Fibroblast of peridontal ligament (primary cell): ENCODE results near the gene CYP11A1.
A peak's percentile ranks its signal among the peaks of the same experiment; 100 is the strongest.

Experiments
- DNase-seq: peaks from one replicate; pipeline ENCODE4 v3.0.0-alpha.2; 2010; ENCODE audit errors: extremely low read depth

Gene CYP11A1

GRCh38 chr15:74388363-74388951 is 21.0 kb upstream of the CYP11A1 start:
- no peak for DNase-seq

GRCh38 chr15:74387621-74388362 is 20.3 kb upstream of the CYP11A1 start:
- DNase-seq, result no peak

GRCh38 chr15:74387141-74387541 is 19.7 kb upstream of the CYP11A1 start:
- no peak for DNase-seq

GRCh38 chr15:74386496-74387140 is 19.2 kb upstream of the CYP11A1 start:
- no peak for DNase-seq

- DNase-seq, result no peak
These were observed 18.3 kb upstream of the CYP11A1 start for GRCh38 chr15:74385733-74386132.

GRCh38 chr15:74384881-74385643 is 17.6 kb upstream of the CYP11A1 start:
- no peak for DNase-seq

GRCh38 chr15:74384566-74384880 is 17.1 kb upstream of the CYP11A1 start:
- DNase-seq, result no peak

- DNase-seq, result no peak
These were observed 16.5 kb upstream of the CYP11A1 start for GRCh38 chr15:74383695-74384565.

- DNase-seq, result no peak
These were observed 15.8 kb upstream of the CYP11A1 start for GRCh38 chr15:74383286-74383685.

GRCh38 chr15:74382004-74382816 is 14.8 kb upstream of the CYP11A1 start:
- DNase-seq, result peak; percentile 71

- DNase-seq, result no peak
These were observed 14.0 kb upstream of the CYP11A1 start for GRCh38 chr15:74381481-74381880.

- no peak for DNase-seq
These were observed 13.7 kb upstream of the CYP11A1 start for GRCh38 chr15:74381190-74381453.

GRCh38 chr15:74380361-74381189 is 13.1 kb upstream of the CYP11A1 start:
- DNase-seq, result no peak

- peak; percentile 53 for DNase-seq
These were observed 11.4 kb upstream of the CYP11A1 start for GRCh38 chr15:74378848-74379247.

GRCh38 chr15:74377831-74378766 is 10.7 kb upstream of the CYP11A1 start:
- DNase-seq, result no peak

GRCh38 chr15:74376825-74377581 is 9.6 kb upstream of the CYP11A1 start:
- no peak for DNase-seq

- DNase-seq, result no peak
These were observed 8.8 kb upstream of the CYP11A1 start for GRCh38 chr15:74376226-74376625.

- DNase-seq, result peak; percentile 80
These were observed 7.9 kb upstream of the CYP11A1 start for GRCh38 chr15:74375303-74375693.
